Measurements from ENCODE around the gene ST6GALNAC6. TPM values are rescaled to one million over a fixed set of nuclear protein-coding genes. Genes with fewer than 3 reads are reported as not detected.
A peak's percentile ranks its signal among the peaks of the same experiment; 100 is the strongest.
"Not testable (repeated sequence)": the region's sequence is repeated elsewhere in the genome, so short reads cannot be mapped to it uniquely, and the experiment has no call there.

The ST6GALNAC6 gene
- total RNA-seq, 4 donors from 2014 or later, result 14.5 to 69.4 (median 26.1) TPM

DNA sequence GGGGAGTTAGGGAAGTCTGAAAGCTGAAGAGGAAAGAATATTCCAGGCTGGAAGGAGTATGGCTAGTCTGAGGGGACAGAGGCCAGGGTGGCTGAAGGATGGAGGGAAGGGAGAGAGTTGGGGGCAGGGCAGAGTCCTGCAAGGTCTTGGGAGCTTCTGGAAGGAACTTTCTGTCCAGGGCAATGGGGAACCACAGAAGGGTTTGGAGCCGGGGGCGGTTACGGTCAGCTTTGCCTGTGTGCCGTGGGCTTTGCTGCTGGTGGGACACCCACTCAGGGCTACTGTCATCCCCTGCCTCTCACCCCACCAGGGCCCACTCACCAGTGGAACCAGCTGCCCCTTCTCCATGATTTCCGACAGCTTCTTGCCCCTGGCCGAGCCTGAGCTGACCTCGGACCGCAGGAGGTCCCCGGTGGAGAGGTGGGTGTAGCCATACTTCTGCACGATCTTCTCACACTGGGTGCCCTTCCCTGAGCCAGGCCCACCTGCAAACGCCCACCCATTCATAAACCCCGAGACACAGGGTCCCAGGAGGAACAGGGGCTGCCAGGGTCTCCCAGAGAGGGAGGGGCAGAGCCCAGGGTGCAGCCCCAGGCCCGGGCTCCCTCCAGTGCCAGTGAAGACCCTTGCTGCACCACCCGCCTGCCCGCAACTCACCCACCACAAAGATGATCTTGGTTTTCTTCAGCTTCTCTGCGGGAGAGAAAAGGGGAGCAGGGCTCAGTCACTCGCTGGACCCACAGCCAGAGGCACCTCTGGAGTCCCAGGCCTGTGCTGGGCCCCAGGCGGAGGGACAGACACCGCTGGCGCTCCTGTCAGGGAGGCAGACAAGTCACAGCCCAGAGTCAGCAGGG, 26.8 kb downstream of the ST6GALNAC6 start:
- Histone ChIP-seq H3K27me3 (no peaks in the 10 kb centered on the region), H3K27ac (no peak overlapping the region), H3K9me3 (no peaks in the 10 kb centered on the region), H3K36me3 (peaks cover 0 to 40% (median 9%) of the 10 kb centered on the region in 3 donors), H3K4me1 (peaks cover 27 to 64% (median 33%) of the 10 kb centered on the region in 3 donors), H3K4me3 (no peak overlapping the region)
- TF ChIP-seq POLR2A (IDR thresholded peaks at IDR 0.05), result no peak
- TF ChIP-seq, protein P1, sequence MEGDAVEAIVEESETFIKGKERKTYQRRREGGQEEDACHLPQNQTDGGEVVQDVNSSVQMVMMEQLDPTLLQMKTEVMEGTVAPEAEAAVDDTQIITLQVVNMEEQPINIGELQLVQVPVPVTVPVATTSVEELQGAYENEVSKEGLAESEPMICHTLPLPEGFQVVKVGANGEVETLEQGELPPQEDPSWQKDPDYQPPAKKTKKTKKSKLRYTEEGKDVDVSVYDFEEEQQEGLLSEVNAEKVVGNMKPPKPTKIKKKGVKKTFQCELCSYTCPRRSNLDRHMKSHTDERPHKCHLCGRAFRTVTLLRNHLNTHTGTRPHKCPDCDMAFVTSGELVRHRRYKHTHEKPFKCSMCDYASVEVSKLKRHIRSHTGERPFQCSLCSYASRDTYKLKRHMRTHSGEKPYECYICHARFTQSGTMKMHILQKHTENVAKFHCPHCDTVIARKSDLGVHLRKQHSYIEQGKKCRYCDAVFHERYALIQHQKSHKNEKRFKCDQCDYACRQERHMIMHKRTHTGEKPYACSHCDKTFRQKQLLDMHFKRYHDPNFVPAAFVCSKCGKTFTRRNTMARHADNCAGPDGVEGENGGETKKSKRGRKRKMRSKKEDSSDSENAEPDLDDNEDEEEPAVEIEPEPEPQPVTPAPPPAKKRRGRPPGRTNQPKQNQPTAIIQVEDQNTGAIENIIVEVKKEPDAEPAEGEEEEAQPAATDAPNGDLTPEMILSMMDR (IDR thresholded peaks at IDR 0.05), result no peak
- no peak for DNase-seq
- intact Hi-C loops (cut with DNase I), result loop anchor here (10.0 kb wide), 1 partner anchor 138 kb away; the partner anchor contains the start of gene TOR2A
- 86 to 92% methylated on average over 6 to 11 of the region's 20 CpGs for WGBS, 2 donors

DNA sequence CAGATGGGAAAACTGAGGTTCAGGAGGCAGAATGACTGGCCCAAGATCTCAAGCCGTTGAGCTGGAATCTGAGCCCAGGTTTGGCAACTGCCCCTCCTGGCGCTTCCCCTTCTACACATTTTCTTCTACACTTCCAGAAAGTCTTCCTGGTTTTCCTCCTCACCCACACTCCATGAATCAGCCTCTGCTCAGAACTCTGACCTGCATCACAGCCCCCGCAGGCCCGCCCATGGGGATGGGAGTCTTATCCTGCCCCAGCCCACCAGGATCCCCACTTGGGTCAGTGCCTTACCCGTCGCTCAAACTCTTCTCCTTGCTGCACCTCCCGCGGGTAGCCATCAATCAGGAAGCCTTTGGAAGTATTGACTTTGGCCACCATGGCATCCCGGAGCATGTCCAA, 27.9 kb downstream of the ST6GALNAC6 start:
- H3K27ac ChIP-seq, result no peak overlapping the region
- intact Hi-C loops (cut with DNase I), result loop anchor here (10.0 kb wide), 1 partner anchor 137 kb away; the partner anchor contains the start of gene TOR2A
- WGBS, 2 donors, result 83 to 88% methylated on average over 5 to 8 of the region's 9 CpGs
- DNase-seq, result no peak
- H3K4me1 ChIP-seq, result peaks cover 22 to 54% (median 29%) of the 10 kb centered on the region in 3 donors
- peaks cover 0 to 44% (median 9%) of the 10 kb centered on the region in 3 donors for H3K36me3 ChIP-seq
- TF ChIP-seq, protein P1 (IDR thresholded peaks at IDR 0.05), result no peak
- no peak for TF ChIP-seq POLR2A (IDR thresholded peaks at IDR 0.05)
- no peak overlapping the region for H3K4me3 ChIP-seq
- H3K9me3 ChIP-seq, result no peaks in the 10 kb centered on the region
- no peaks in the 10 kb centered on the region for H3K27me3 ChIP-seq

DNA sequence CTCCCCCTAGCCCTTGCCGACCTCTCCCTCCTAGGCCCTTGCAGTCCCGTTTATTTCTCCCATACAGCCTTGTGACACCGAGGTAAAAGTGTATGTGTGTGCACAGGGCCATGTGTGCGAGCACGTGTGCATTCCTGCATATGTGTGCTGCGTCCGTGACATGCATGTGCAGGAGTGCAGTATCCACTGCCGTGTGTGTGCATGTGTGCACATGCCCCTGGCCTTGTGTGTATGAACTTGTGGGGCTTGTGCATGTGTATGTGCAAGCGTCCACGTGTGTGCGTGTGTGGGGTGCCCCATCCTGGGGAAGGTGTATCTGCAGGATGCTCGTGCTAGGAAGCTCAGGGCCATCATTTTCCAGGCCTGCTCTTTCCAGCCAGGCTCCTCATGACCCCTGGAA, 28.5 kb downstream of the ST6GALNAC6 start:
- TF ChIP-seq, protein P1 (IDR thresholded peaks at IDR 0.05), result no peak
- no peak for TF ChIP-seq POLR2A (IDR thresholded peaks at IDR 0.05)
- H3K4me3 ChIP-seq, result no peak overlapping the region
- WGBS, 2 donors, result 77 to 88% methylated on average over 3 to 12 of the region's 12 CpGs
- H3K27me3 ChIP-seq, result no peaks in the 10 kb centered on the region
- intact Hi-C loops (cut with DNase I), result loop anchor here (10.0 kb wide), 1 partner anchor 136 kb away; the partner anchor contains the start of gene TOR2A
- no peak for DNase-seq
- no peaks in the 10 kb centered on the region for H3K9me3 ChIP-seq
- peaks cover 16 to 47% (median 24%) of the 10 kb centered on the region in 3 donors for H3K4me1 ChIP-seq
- H3K36me3 ChIP-seq, result peaks cover 0 to 44% (median 9%) of the 10 kb centered on the region in 3 donors
- H3K27ac ChIP-seq, result no peak overlapping the region

DNA sequence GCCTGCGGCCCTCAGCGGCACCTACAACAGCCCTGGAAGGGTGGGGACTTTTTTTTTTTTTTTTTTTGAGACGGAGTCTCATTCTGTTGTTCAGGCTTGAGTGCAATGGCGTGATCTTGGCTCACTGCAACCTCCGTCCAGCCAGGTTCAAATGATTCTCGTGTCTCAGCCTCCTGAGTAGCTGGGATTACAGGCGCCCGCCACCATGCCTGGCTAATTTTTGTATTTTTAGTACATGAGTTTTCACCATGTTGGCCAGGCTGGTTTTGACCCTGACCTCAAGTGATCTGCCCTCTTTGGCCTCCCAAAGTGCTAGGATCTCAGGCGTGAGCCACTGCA, 29.3 kb downstream of the ST6GALNAC6 start:
- WGBS, 2 donors, result 74 to 84% methylated on average over 6 to 7 of the region's 9 CpGs
- Histone ChIP-seq H3K36me3 (peaks cover 0 to 44% (median 9%) of the 10 kb centered on the region in 3 donors), H3K4me1 (peaks cover 8 to 39% (median 19%) of the 10 kb centered on the region in 3 donors)
- H3K9me3 ChIP-seq, H3K4me3 ChIP-seq, H3K27ac ChIP-seq, H3K27me3 ChIP-seq, DNase-seq: not testable (repeated sequence)
- intact Hi-C loops (cut with DNase I), result loop anchor here (10.0 kb wide), 1 partner anchor 135 kb away; the partner anchor contains the start of gene TOR2A

- no peak overlapping the region for H3K4me3 ChIP-seq
- intact Hi-C loops (cut with DNase I), result loop anchor here (10.0 kb wide), 1 partner anchor 135 kb away; the partner anchor contains the start of gene TOR2A
- H3K27me3 ChIP-seq, result no peaks in the 10 kb centered on the region
- no peak for DNase-seq
- TF ChIP-seq POLR2A (IDR thresholded peaks at IDR 0.05), result no peak
- TF ChIP-seq, protein P1 (IDR thresholded peaks at IDR 0.05), result peak; percentile 54 to 94 (median 88)
- H3K27ac ChIP-seq, result peak overlapping the region in 1 of 4 donors; percentile 36
- WGBS, 2 donors, result 92% methylated on average over 7 to 9 of the region's 18 CpGs
- peaks cover 0 to 44% (median 9%) of the 10 kb centered on the region in 3 donors for H3K36me3 ChIP-seq
- H3K9me3 ChIP-seq, result no peaks in the 10 kb centered on the region
- peaks cover 6 to 34% (median 13%) of the 10 kb centered on the region in 3 donors for H3K4me1 ChIP-seq
Observed at GRCh38 chr9:127869310-127870152, 29.9 kb downstream of the ST6GALNAC6 start.
